Cardiac muscle cell (in vitro differentiated cells and primary cell): Measurements from ENCODE around the gene ZBTB47. TPM values are rescaled to one million over a fixed set of nuclear protein-coding genes. Genes with fewer than 3 reads are reported as not detected.

Experiments
- DNase-seq, 2 donors: peaks; one replicate each; pipeline versions ENCODE4 v3.0.0 to v3.0.0-alpha.2; 2010 to 2017; ENCODE audit warnings: low read depth in 1 of 2, low spot score in 1 of 2
- H3K27ac ChIP-seq: fragments of 200-600 bp; sonication (generic); 2 replicates; pipeline ENCODE4 v1.5.1; 2016
- H3K27me3 ChIP-seq: fragments of 200-600 bp; sonication (generic); 2 replicates; pipeline ENCODE4 v1.6.0; 2016; ENCODE audit warnings: control low read depth
- H3K36me3 ChIP-seq: fragments of 200-600 bp; sonication (generic); 2 replicates; pipeline ENCODE4 v1.5.1; 2016; ENCODE audit warnings: control low read depth
- H3K4me1 ChIP-seq: fragments of 200-600 bp; sonication (generic); 2 replicates; pipeline ENCODE4 v1.8.1; 2017; ENCODE audit warnings: low read depth, mild to moderate bottlenecking, mixed run types
- H3K4me3 ChIP-seq: fragments of 200-600 bp; sonication (generic); 2 replicates; pipeline ENCODE4 v1.5.1; 2016; ENCODE audit warnings: mild to moderate bottlenecking
- H3K9me3 ChIP-seq: fragments of 200-600 bp; sonication (generic); 2 replicates; pipeline ENCODE4 v1.5.1; 2017; ENCODE audit warnings: low read depth, mild to moderate bottlenecking, control low read depth
- CTCF ChIP-seq: IDR thresholded peaks from 2 replicates; pipeline ENCODE4 v1.5.1; 2012; ENCODE audit warnings: low read depth, mild to moderate bottlenecking, low read length
- polyA plus RNA-seq: library from polyadenylated mRNA; unstranded; fragments of >200 nt; fragmentation: Nextera tagmentation; extraction: Ambion mirVana; gene quantifications from 2 replicates; pipeline ENCODE4 v1.2.1, GENCODE V29; 2016
- total RNA-seq: library from RNA; depleted of rRNA; stranded (reverse); fragments of >200 nt; gene quantifications from 2 replicates; pipeline ENCODE4 v1.2.3, GENCODE V29; 2016

The ZBTB47 gene
- total and polyA plus RNA-seq, 2 experiments from 2014 or later = 4.1 to 30.1 TPM

- no peak for TF ChIP-seq CTCF
- Histone ChIP-seq H3K9me3 (no peaks in the 10 kb centered on the region), H3K27ac (peak overlapping the region; percentile 81), H3K4me1 (peaks cover 12% of the 10 kb centered on the region), H3K27me3 (no peaks in the 10 kb centered on the region), H3K4me3 (no peak overlapping the region), H3K36me3 (no peaks in the 10 kb centered on the region)
- no peak for DNase-seq
Observed at GRCh38 chr3:42667096-42667522, 13.6 kb downstream of the ZBTB47 start.

- no peaks in the 10 kb centered on the region for H3K9me3 ChIP-seq
- peaks cover 12% of the 10 kb centered on the region for H3K4me1 ChIP-seq
- no peaks in the 10 kb centered on the region for H3K27me3 ChIP-seq
- H3K4me3 ChIP-seq = no peak overlapping the region
- TF ChIP-seq CTCF = no peak
- no peak for DNase-seq
- no peak overlapping the region for H3K27ac ChIP-seq
- H3K36me3 ChIP-seq = no peaks in the 10 kb centered on the region
Observed at GRCh38 chr3:42667523-42668412, 14.3 kb downstream of the ZBTB47 start.

GRCh38 chr3:42668413-42668760, 14.9 kb downstream of the ZBTB47 start:
- no peak for DNase-seq
- no peak overlapping the region for H3K27ac ChIP-seq
- no peak for TF ChIP-seq CTCF
- no peaks in the 10 kb centered on the region for H3K36me3 ChIP-seq
- no peak overlapping the region for H3K4me3 ChIP-seq
- H3K9me3 ChIP-seq = no peaks in the 10 kb centered on the region
- H3K4me1 ChIP-seq = peaks cover 12% of the 10 kb centered on the region
- no peaks in the 10 kb centered on the region for H3K27me3 ChIP-seq

GRCh38 chr3:42668793-42669217, 15.3 kb downstream of the ZBTB47 start:
- no peaks in the 10 kb centered on the region for H3K27me3 ChIP-seq
- no peak overlapping the region for H3K27ac ChIP-seq
- no peak for TF ChIP-seq CTCF
- no peaks in the 10 kb centered on the region for H3K36me3 ChIP-seq
- H3K4me3 ChIP-seq = no peak overlapping the region
- H3K9me3 ChIP-seq = no peaks in the 10 kb centered on the region
- peak in 1 of 2 donors; percentile 41 for DNase-seq
- H3K4me1 ChIP-seq = peaks cover 12% of the 10 kb centered on the region

- Histone ChIP-seq H3K4me1 (peaks cover 12% of the 10 kb centered on the region), H3K9me3 (no peaks in the 10 kb centered on the region), H3K27ac (no peak overlapping the region), H3K27me3 (no peaks in the 10 kb centered on the region), H3K36me3 (no peaks in the 10 kb centered on the region), H3K4me3 (no peak overlapping the region)
- DNase-seq = no peak
- TF ChIP-seq CTCF = no peak
Observed at GRCh38 chr3:42670051-42670576, 16.6 kb downstream of the ZBTB47 start.
